GM12878 (cell line): ENCODE results near the gene NOTCH3.

Experiments
- BCL11A ChIP-seq: IDR thresholded peaks from 2 replicates; pipeline ENCODE4 v1.6.1; 2011; ENCODE audit warnings: low read depth, low read length
- CTCF ChIP-seq, 3 experiments: IDR thresholded peaks in 2 of 3; conservative IDR thresholded peaks in 1 of 3; 2 replicates each; pipeline ENCODE4 v1.5.1; 2011; ENCODE audit warnings: low read depth in 3 of 3, low read length in 3 of 3, mild to moderate bottlenecking in 3 of 3, control low read depth in 2 of 3, moderate library complexity in 2 of 3, inconsistent platforms in 1 of 3, mixed read lengths in 1 of 3; ENCODE audit not compliant: control insufficient read depth in 2 of 3, insufficient read depth in 1 of 3; ENCODE audit errors: extremely low read depth in 1 of 3
- EZH2 ChIP-seq: IDR thresholded peaks from 2 replicates; pipeline ENCODE4 v1.6.1; 2012; ENCODE audit warnings: low read depth, mild to moderate bottlenecking, control low read depth, inconsistent platforms, low read length, borderline replicate concordance; ENCODE audit not compliant: control insufficient read depth
- HDAC6 ChIP-seq: fragments of 200-600 bp; sonication (generic); IDR thresholded peaks from one replicate; pipeline ENCODE4 v1.8.0; 2017; ENCODE audit warnings: antibody characterized with exemption; ENCODE audit not compliant: unreplicated experiment
- MAX ChIP-seq: IDR thresholded peaks from 2 replicates; pipeline ENCODE4 v1.6.1; 2012; ENCODE audit warnings: low read depth, low read length, improper control_type of control experiment
- NFYB ChIP-seq: IDR thresholded peaks from 2 replicates; pipeline ENCODE4 v1.6.1; 2011; ENCODE audit warnings: low read depth, mild to moderate bottlenecking, low read length, improper control_type of control experiment, moderate library complexity; ENCODE audit not compliant: insufficient read depth
- POLR2A ChIP-seq: IDR thresholded peaks from 2 replicates; pipeline ENCODE4 v1.6.1; 2011; ENCODE audit warnings: low read depth, mild to moderate bottlenecking, low read length
- POLR2AphosphoS5 ChIP-seq: IDR thresholded peaks from 2 replicates; pipeline ENCODE4 v1.6.1; 2011; ENCODE audit warnings: mild to moderate bottlenecking, low read length, inconsistent platforms
- TCF12 ChIP-seq: IDR thresholded peaks from 2 replicates; pipeline ENCODE4 v1.6.1; 2011; ENCODE audit warnings: low read depth, mild to moderate bottlenecking, low read length
- YY1 ChIP-seq: IDR thresholded peaks from 2 replicates; pipeline ENCODE4 v1.6.1; 2011; ENCODE audit warnings: low read depth, mild to moderate bottlenecking, low read length
- TF ChIP-seq, protein P1 (sequence below): IDR thresholded peaks from 2 replicates; pipeline ENCODE4 v1.6.1; 2012; ENCODE audit warnings: improper control_type of control experiment, low read depth, low read length; ENCODE audit not compliant: insufficient replicate concordance

DNA sequence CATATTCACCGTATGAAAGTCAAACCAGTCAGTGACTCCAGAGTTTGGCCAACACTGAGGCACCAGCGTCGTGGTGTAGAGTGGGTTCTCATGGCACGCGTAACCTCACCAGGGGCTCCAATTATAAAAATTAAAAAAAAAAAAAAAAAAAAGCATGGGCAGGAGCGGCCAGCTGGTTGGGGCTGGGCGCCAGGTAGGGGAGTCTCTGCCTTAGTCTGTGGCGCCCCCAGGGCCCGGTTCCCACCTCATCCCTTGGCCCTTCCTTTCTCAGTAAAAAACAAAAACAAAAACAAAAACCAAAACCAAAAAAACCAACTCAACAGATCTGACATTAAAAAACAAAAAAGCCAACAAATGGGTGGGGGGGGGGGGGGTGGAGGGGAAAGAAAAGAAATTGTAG is 36.1 kb upstream of the NOTCH3 start:
- TF ChIP-seq POLR2AphosphoS5 (no peak), CTCF (IDR thresholded peaks at IDR 0.05 in 2 of 3, conservative IDR thresholded peaks at IDR 0.05 in 1 of 3; ENCODE audit: control insufficient read depth in 2 of 3, extremely low read depth in 1 of 3, insufficient read depth in 1 of 3, low read depth in 3 of 3, low read length in 3 of 3) (no peak), HDAC6 (no peak), POLR2A (no peak), EZH2 (no peak), TCF12 (no peak), NFYB (no peak), MAX (no peak), BCL11A (no peak), YY1 (no peak)
- TF ChIP-seq, protein P1, sequence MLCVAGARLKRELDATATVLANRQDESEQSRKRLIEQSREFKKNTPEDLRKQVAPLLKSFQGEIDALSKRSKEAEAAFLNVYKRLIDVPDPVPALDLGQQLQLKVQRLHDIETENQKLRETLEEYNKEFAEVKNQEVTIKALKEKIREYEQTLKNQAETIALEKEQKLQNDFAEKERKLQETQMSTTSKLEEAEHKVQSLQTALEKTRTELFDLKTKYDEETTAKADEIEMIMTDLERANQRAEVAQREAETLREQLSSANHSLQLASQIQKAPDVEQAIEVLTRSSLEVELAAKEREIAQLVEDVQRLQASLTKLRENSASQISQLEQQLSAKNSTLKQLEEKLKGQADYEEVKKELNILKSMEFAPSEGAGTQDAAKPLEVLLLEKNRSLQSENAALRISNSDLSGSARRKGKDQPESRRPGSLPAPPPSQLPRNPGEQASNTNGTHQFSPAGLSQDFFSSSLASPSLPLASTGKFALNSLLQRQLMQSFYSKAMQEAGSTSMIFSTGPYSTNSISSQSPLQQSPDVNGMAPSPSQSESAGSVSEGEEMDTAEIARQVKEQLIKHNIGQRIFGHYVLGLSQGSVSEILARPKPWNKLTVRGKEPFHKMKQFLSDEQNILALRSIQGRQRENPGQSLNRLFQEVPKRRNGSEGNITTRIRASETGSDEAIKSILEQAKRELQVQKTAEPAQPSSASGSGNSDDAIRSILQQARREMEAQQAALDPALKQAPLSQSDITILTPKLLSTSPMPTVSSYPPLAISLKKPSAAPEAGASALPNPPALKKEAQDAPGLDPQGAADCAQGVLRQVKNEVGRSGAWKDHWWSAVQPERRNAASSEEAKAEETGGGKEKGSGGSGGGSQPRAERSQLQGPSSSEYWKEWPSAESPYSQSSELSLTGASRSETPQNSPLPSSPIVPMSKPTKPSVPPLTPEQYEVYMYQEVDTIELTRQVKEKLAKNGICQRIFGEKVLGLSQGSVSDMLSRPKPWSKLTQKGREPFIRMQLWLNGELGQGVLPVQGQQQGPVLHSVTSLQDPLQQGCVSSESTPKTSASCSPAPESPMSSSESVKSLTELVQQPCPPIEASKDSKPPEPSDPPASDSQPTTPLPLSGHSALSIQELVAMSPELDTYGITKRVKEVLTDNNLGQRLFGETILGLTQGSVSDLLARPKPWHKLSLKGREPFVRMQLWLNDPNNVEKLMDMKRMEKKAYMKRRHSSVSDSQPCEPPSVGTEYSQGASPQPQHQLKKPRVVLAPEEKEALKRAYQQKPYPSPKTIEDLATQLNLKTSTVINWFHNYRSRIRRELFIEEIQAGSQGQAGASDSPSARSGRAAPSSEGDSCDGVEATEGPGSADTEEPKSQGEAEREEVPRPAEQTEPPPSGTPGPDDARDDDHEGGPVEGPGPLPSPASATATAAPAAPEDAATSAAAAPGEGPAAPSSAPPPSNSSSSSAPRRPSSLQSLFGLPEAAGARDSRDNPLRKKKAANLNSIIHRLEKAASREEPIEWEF, result no peak
